B cell (primary cell): ENCODE results near the gene RAB8A. TPM values are rescaled to one million over a fixed set of nuclear protein-coding genes. Genes with fewer than 3 reads are reported as not detected.

Source experiments
- ATAC-seq: fragments of 200-7000 bp; cut with Tn5 transposase; one replicate; pipeline ENCODE4 v1.10.0; 2021; ENCODE audit warnings: low read depth, mild to moderate bottlenecking, moderate number of reproducible peaks, moderate library complexity
- CTCF ChIA-PET: fragments of 350-600 bp; sonication (Branson Sonifier 250); formaldehyde crosslinking; loops from one replicate; lab custom pipeline; 2021; ENCODE audit warnings: antibody characterized with exemption, inconsistent platforms; lab: Charles Lee
- POLR2A ChIA-PET: fragments of 350-600 bp; sonication (Branson Sonifier 250); formaldehyde crosslinking; loops from one replicate; lab custom pipeline; 2021; ENCODE audit warnings: antibody characterized with exemption; lab: Charles Lee
- DNase-seq: peaks from one replicate; pipeline ENCODE4 v3.0.0; 2013
- H2AFZ ChIP-seq: 2 replicates; pipeline ENCODE4 v1.6.1; 2012; ENCODE audit warnings: mild to moderate bottlenecking, low read depth, low read length; ENCODE audit not compliant: insufficient read depth, poor library complexity, severe bottlenecking
- H3K27ac ChIP-seq, 2 donors: 1 replicate in 1 of 2; 2 replicates in 1 of 2; pipeline ENCODE4 v1.5.1; 2012 to 2013; ENCODE audit warnings: low read length in 2 of 2, mild to moderate bottlenecking in 2 of 2, moderate library complexity in 1 of 2
- H3K27me3 ChIP-seq, 4 experiments: fragments of 200-600 bp in 1 of 4; sonication (generic) in 1 of 4; replicated peaks in 1 of 4; 1 replicate in 2 of 4; 2 replicates in 2 of 4; pipeline versions ENCODE4 v1.6.1 to v1.7.0; 2013 to 2016; ENCODE audit warnings: low read length in 3 of 4, mild to moderate bottlenecking in 2 of 4, mixed read lengths in 1 of 4, moderate library complexity in 1 of 4; ENCODE audit not compliant: insufficient read depth in 4 of 4, control insufficient read depth in 3 of 4; ENCODE audit errors: control extremely low read depth in 1 of 4
- H3K36me3 ChIP-seq, 2 experiments: replicated peaks in 1 of 2; 1 replicate in 1 of 2; 2 replicates in 1 of 2; pipeline versions ENCODE4 v1.6.1 to v1.7.1; 2013; ENCODE audit warnings: low read length in 1 of 2; ENCODE audit not compliant: insufficient read depth in 2 of 2, control insufficient read depth in 1 of 2; ENCODE audit errors: control extremely low read depth in 1 of 2, extremely low read depth in 1 of 2
- H3K4me1 ChIP-seq, 2 donors: fragments of 200-600 bp in 1 of 2; sonication (generic) in 1 of 2; 1 replicate in 1 of 2; 2 replicates in 1 of 2; pipeline versions ENCODE4 v1.5.1 to v1.6.1; 2013 to 2017; ENCODE audit warnings: low read length in 2 of 2; ENCODE audit not compliant: control insufficient read depth in 2 of 2, insufficient read depth in 2 of 2
- H3K4me2 ChIP-seq: replicated peaks from 2 replicates; pipeline ENCODE3; 2012; ENCODE audit warnings: mild to moderate bottlenecking, low read depth, low read length; ENCODE audit not compliant: poor library complexity, severe bottlenecking
- H3K4me3 ChIP-seq, 5 experiments: fragments of 200-600 bp in 1 of 5; sonication (generic) in 1 of 5; 1 replicate in 3 of 5; 2 replicates in 2 of 5; pipeline versions ENCODE4 v1.5.1 to v1.7.0; 2011 to 2016; ENCODE audit warnings: low read length in 4 of 5, mild to moderate bottlenecking in 4 of 5, low read depth in 2 of 5, control low read depth in 1 of 5, moderate library complexity in 1 of 5; ENCODE audit not compliant: insufficient read depth in 1 of 5; ENCODE audit errors: control extremely low read depth in 1 of 5, extremely low read depth in 1 of 5
- H3K79me2 ChIP-seq: fragments of 200-600 bp; sonication (generic); one replicate; pipeline ENCODE4 v1.6.0; 2016; ENCODE audit warnings: low read length; ENCODE audit not compliant: control insufficient read depth, insufficient read depth
- H3K9ac ChIP-seq: fragments of 200-600 bp; sonication (generic); 2 replicates; pipeline ENCODE4 v1.6.1; 2017; ENCODE audit warnings: mild to moderate bottlenecking, low read length, moderate library complexity
- H3K9me3 ChIP-seq, 3 donors: one replicate each; pipeline versions ENCODE4 v1.6.1 to v1.7.1; 2013; ENCODE audit warnings: low read length in 2 of 3; ENCODE audit not compliant: control insufficient read depth in 2 of 3, insufficient read depth in 1 of 3; ENCODE audit errors: control extremely low read depth in 1 of 3
- H4K20me1 ChIP-seq: 2 replicates; pipeline ENCODE4 v1.6.0; 2012; ENCODE audit warnings: mild to moderate bottlenecking, low read length; ENCODE audit not compliant: insufficient read depth, control insufficient read depth, poor library complexity, severe bottlenecking
- H3K27ac Mint-ChIP-seq: one replicate; pipeline ENCODE4 v1.8.0; 2021; ENCODE audit warnings: mixed read lengths
- H3K27me3 Mint-ChIP-seq: one replicate; pipeline ENCODE4 v1.8.0; 2021; ENCODE audit warnings: mixed read lengths
- H3K4me1 Mint-ChIP-seq: one replicate; pipeline ENCODE4 v1.8.0; 2021; ENCODE audit warnings: mixed read lengths
- H3K4me3 Mint-ChIP-seq: one replicate; pipeline ENCODE4 v1.8.0; 2021; ENCODE audit warnings: mixed read lengths
- H3K9me3 Mint-ChIP-seq: one replicate; pipeline ENCODE4 v1.8.0; 2022; ENCODE audit warnings: mixed read lengths; ENCODE audit not compliant: insufficient read depth
- CTCF ChIP-seq: fragments of 200-600 bp; IDR thresholded peaks from one replicate; pipeline ENCODE4 v1.8.0; 2022; ENCODE audit warnings: antibody characterized with exemption, mild to moderate bottlenecking
- EZH2 ChIP-seq: IDR thresholded peaks from 2 replicates; pipeline ENCODE4 v1.6.1; 2012; ENCODE audit warnings: borderline replicate concordance, low read depth, mild to moderate bottlenecking, moderate library complexity, low read length; ENCODE audit not compliant: insufficient read depth, poor library complexity, severe bottlenecking
- WGBS: methylation state at CpG from one replicate; pipeline ENCODE4 v1.1.5; 2013; ENCODE audit warnings: missing lambda C conversion rate; ENCODE audit not compliant: insufficient coverage; 5-methylcytosine and 5-hydroxymethylcytosine counted together
- intact Hi-C: fragments of 100-400 bp; cut with micrococcal nuclease; formaldehyde crosslinking; loops from one replicate; pipeline ENCODE4 v1.10.0; 2022
- polyA plus RNA-seq: library from polyadenylated mRNA; depleted of rRNA; stranded (reverse); fragments of >200 nt; gene quantifications from 2 replicates; pipeline ENCODE4 v1.2.3, GENCODE V29; 2012
- total RNA-seq, 2 donors: library from RNA; stranded (reverse); fragments of 120-200 nt in 1 of 2; gene quantifications; 1 replicate in 1 of 2; 2 replicates in 1 of 2; pipeline versions ENCODE4 v1.2.3 to v1.2.4, GENCODE V29; 2013 to 2022

Gene RAB8A
- total and polyA plus RNA-seq, 2 donors (not counting 1 experiment from before 2014, with no cell fraction given): 65.5 to 117 TPM

GRCh38 chr19:16088351-16089009 is 23.2 kb upstream of the RAB8A start:
- WGBS: over 99% methylated on average over 11 of the region's 17 CpGs
- H3K79me2 ChIP-seq: peaks cover 89% of the 10 kb centered on the region
- H3K27ac ChIP-seq: no peak overlapping the region
- peak overlapping the region; percentile 41 for H3K27ac Mint-ChIP-seq
- ChIA-PET CTCF (interaction anchor here (1.2 to 6.9 kb wide), 3 partner anchors 10 to 25 kb away, joined by 3 to 57 read pairs (median 13); partner anchors contain the start of gene TPM4), POLR2A (no interaction called here)
- no peak for DNase-seq
- no peak overlapping the region for H3K4me3 ChIP-seq
- no peak overlapping the region for H3K4me3 Mint-ChIP-seq
- H3K4me1 Mint-ChIP-seq: peaks cover 24% of the 10 kb centered on the region
- H3K4me2 ChIP-seq: no peak overlapping the region
- no peaks in the 10 kb centered on the region for H3K27me3 Mint-ChIP-seq
- H3K9ac ChIP-seq: no peak overlapping the region
- H3K9me3 ChIP-seq: no peaks in the 10 kb centered on the region
- intact Hi-C loops: no loop called here
- peaks cover 57% of the 10 kb centered on the region for H4K20me1 ChIP-seq
- no peaks in the 10 kb centered on the region for H3K27me3 ChIP-seq
- TF ChIP-seq EZH2: no peak
- TF ChIP-seq CTCF: no peak
- no peak for ATAC-seq
- H3K4me1 ChIP-seq: peaks cover 18 to 27% of the 10 kb centered on the region in 2 donors
- peaks cover 10 to 87% of the 10 kb centered on the region in 2 experiments for H3K36me3 ChIP-seq
- H3K9me3 Mint-ChIP-seq: no peaks in the 10 kb centered on the region
- H2AFZ ChIP-seq: no peak overlapping the region
